Heart right ventricle (tissue), 16 donors: ENCODE results near the gene OSBPL1A. TPM values are rescaled to one million over a fixed set of nuclear protein-coding genes. Genes with fewer than 3 reads are reported as not detected.
A peak's percentile ranks its signal among the peaks of the same experiment; 100 is the strongest.

Experiments
- ATAC-seq, 8 donors: fragments of 200-7000 bp; cut with Tn5 transposase; one replicate each; pipeline ENCODE4 v1.9.1; 2020; ENCODE audit warnings: mild to moderate bottlenecking in 8 of 8, moderate library complexity in 8 of 8, moderate number of reproducible peaks in 1 of 8
- DNase-seq, 2 donors: peaks; one replicate each; pipeline ENCODE4 v3.0.0-alpha.2; 2020
- H3K27ac ChIP-seq, 10 donors: fragments of 200-600 bp; sonication (generic) in 2 of 10; one replicate each; pipeline versions ENCODE4 v1.5.0 to v1.8.0; 2020 to 2022; ENCODE audit warnings: mild to moderate bottlenecking in 3 of 10
- H3K27me3 ChIP-seq, 7 donors: fragments of 200-600 bp; one replicate each; pipeline ENCODE4 v1.8.0; 2021 to 2022; ENCODE audit warnings: mild to moderate bottlenecking in 2 of 7
- H3K36me3 ChIP-seq, 9 donors: fragments of 200-600 bp; sonication (generic) in 1 of 9; one replicate each; pipeline versions ENCODE4 v1.5.0 to v1.8.0; 2020 to 2022; ENCODE audit warnings: mild to moderate bottlenecking in 2 of 9
- H3K4me1 ChIP-seq, 9 donors: fragments of 200-600 bp; sonication (generic) in 1 of 9; one replicate each; pipeline versions ENCODE4 v1.5.0 to v1.8.0; 2020 to 2022; ENCODE audit warnings: mild to moderate bottlenecking in 4 of 9
- H3K4me3 ChIP-seq, 10 donors: fragments of 200-600 bp; sonication (generic) in 2 of 10; one replicate each; pipeline versions ENCODE4 v1.5.0 to v1.8.0; 2020 to 2022; ENCODE audit warnings: mild to moderate bottlenecking in 7 of 10, moderate library complexity in 2 of 10
- H3K9me3 ChIP-seq, 11 donors: fragments of 200-600 bp in 10 of 11; sonication (generic) in 2 of 11; one replicate each; pipeline versions ENCODE4 v1.5.0 to v1.8.0; 2013 to 2022; ENCODE audit warnings: mild to moderate bottlenecking in 2 of 11, control low read depth in 1 of 11, moderate library complexity in 1 of 11
- CTCF ChIP-seq, 9 donors: fragments of 200-600 bp; sonication (generic) in 2 of 9; IDR thresholded peaks; one replicate each; pipeline versions ENCODE4 v1.5.0 to v1.8.0; 2021 to 2022; ENCODE audit warnings: antibody characterized with exemption in 9 of 9, mild to moderate bottlenecking in 5 of 9, moderate library complexity in 1 of 9
- WGBS, 2 donors: extraction: QIAGEN DNeasy Blood & Tissue Kit; methylation state at CpG; one replicate each; pipeline ENCODE4 v1.1.7; 2013; ENCODE audit warnings: inconsistent platforms in 1 of 2; 5-methylcytosine and 5-hydroxymethylcytosine counted together
- intact Hi-C, 10 donors: fragments of 100-400 bp; cut with DNase I; formaldehyde crosslinking; loops; one replicate each; pipeline versions ENCODE4 v1.11.1 to v1.14.2; 2022
- polyA plus RNA-seq, 2 donors: library from polyadenylated mRNA; stranded (reverse); fragments of 200-250 nt; gene quantifications; one replicate each; pipeline ENCODE4 v1.2.3, GENCODE V29; 2013
- total RNA-seq, 10 donors: library from RNA; stranded (reverse); fragmentation: NEBNext Ultra II Directional in 3 of 10; extraction: Animal tissue kit (Norgen Biotek cat#: 25700) in 3 of 10; gene quantifications; one replicate each; pipeline versions ENCODE4 v1.2.1 to v1.2.4, GENCODE V29; 2021 to 2023
- donor health status: Arrhythmogenic right ventricular cardiomyopathy.
- donor health status: ischemic (EF 13 %, LVEDD 7.1; RV severe dilation, severe dysfunction).
- donor health status: healthy with polysubstance abuse.
- donor health status: DM: no; HTN: yes; CAD: no.
- donor health status: DM: no; HTN: no; CAD: no.
- donor health status: ischemic (EF 25% LVEDD 6.9; RV normal size, moderate dysfunction).
- donor health status: ischemic (EF 25% LVEDD 5.7; RV mildly dilated, moderate dysfunction).
- donor health status: healthy.
- donor health status: DM: yes; HTN: yes; CAD: no.
- donor health status: Ischemic cardiomyopathy.
- donor health status: ischemic (EF 35%, LVEDD 5.7; RV mildly dilated, moderate dysfunction).
- donor health status: nonischemic (EF 11% LVEDD 7.7; RV severe dilation, severe dysfunction).
- donor health status: DM: yes; HTN: yes; CAD: no.
- donor health status: PGD.
- donor health status: ischemic (EF 29% LVEDD 5.4; RV normal size, mild dysfunction).
- donor health status: nonischemic (EF 23%, LVEDD 6.1; RV moderate dilation, normal function).

OSBPL1A gene
- total and polyA plus RNA-seq, 12 donors, result 26.5 to 85.6 (median 61.0) TPM

- H3K27ac ChIP-seq, result no peak overlapping the region
- intact Hi-C loops, result no loop called here
These were observed 76.6 kb downstream of the OSBPL1A start for GRCh38 chr18:24321071-24321470.

GRCh38 chr18:24319757-24320156 lies 77.9 kb downstream of the OSBPL1A start:
- H3K27me3 ChIP-seq, result no peaks in the 10 kb centered on the region
- intact Hi-C loops, result no loop called here
- peaks cover 0 to 19% (median 0%) of the 10 kb centered on the region in 9 donors for H3K4me1 ChIP-seq
- ATAC-seq (peak in 4 of 8 donors; percentile 7 to 71 (median 32)), DNase-seq (no peak)
- no peak overlapping the region for H3K4me3 ChIP-seq
- TF ChIP-seq CTCF (IDR thresholded peaks at IDR 0.05), result no peak
- no peaks in the 10 kb centered on the region for H3K9me3 ChIP-seq
- H3K27ac ChIP-seq, result no peak overlapping the region
- peaks cover 0 to 3% (median 0%) of the 10 kb centered on the region in 9 donors for H3K36me3 ChIP-seq
- WGBS, 2 donors, result 39 to 41% methylated on average over 5 of the region's 5 CpGs

More at GRCh38 chr18:24321071-24321470, 76.6 kb downstream of the OSBPL1A start:
- ATAC-seq (no peak), DNase-seq (no peak)
- Histone ChIP-seq H3K9me3 (no peaks in the 10 kb centered on the region), H3K27me3 (no peaks in the 10 kb centered on the region), H3K4me1 (peaks cover 0 to 19% (median 0%) of the 10 kb centered on the region in 9 donors), H3K4me3 (no peak overlapping the region), H3K36me3 (no peaks in the 10 kb centered on the region)
- 98 to 100% methylated on average over 1 of the region's 1 CpG for WGBS, 2 donors
- no peak for TF ChIP-seq CTCF (IDR thresholded peaks at IDR 0.05)

- DNase-seq, result no peak
- H3K4me1 ChIP-seq, result peaks cover 0 to 14% (median 0%) of the 10 kb centered on the region in 9 donors
- ATAC-seq, result no peak
- intact Hi-C loops, result no loop called here
- H3K36me3 ChIP-seq, result peaks cover 0 to 6% (median 0%) of the 10 kb centered on the region in 9 donors
- no peak for TF ChIP-seq CTCF (IDR thresholded peaks at IDR 0.05)
- no peaks in the 10 kb centered on the region for H3K27me3 ChIP-seq
- H3K4me3 ChIP-seq, result no peak overlapping the region
- H3K9me3 ChIP-seq, result no peaks in the 10 kb centered on the region
- no peak overlapping the region for H3K27ac ChIP-seq
These were observed 80.3 kb downstream of the OSBPL1A start for GRCh38 chr18:24317370-24317769.

- Histone ChIP-seq H3K4me3 (no peak overlapping the region), H3K9me3 (no peaks in the 10 kb centered on the region), H3K4me1 (peaks cover 0 to 9% (median 0%) of the 10 kb centered on the region in 9 donors), H3K36me3 (peaks cover 0 to 13% (median 0%) of the 10 kb centered on the region in 9 donors), H3K27me3 (no peaks in the 10 kb centered on the region), H3K27ac (no peak overlapping the region)
- WGBS, 2 donors, result 100% methylated on average over 1 of the region's 1 CpG
- intact Hi-C loops, result no loop called here
- DNase-seq, result no peak
- no peak for ATAC-seq
- no peak for TF ChIP-seq CTCF (IDR thresholded peaks at IDR 0.05)
These were observed 82.5 kb downstream of the OSBPL1A start for GRCh38 chr18:24315170-24315569.
